ENCODE results near the gene MYO6.

GRCh38 chr6:75855052-75855451 lies 106.0 kb downstream of the MYO6 start:
- TF ChIP-seq POLR2A (IDR thresholded peaks at IDR 0.05) (no peak), CTCF (IDR thresholded peaks at IDR 0.05) (no peak)

All from lower leg skin (tissue), 3 donors.